ENCODE results near the gene SLC35F5.
A peak's percentile ranks its signal among the peaks of the same experiment; 100 is the strongest.
"Not testable (repeated sequence)": the region's sequence is repeated elsewhere in the genome, so short reads cannot be mapped to it uniquely, and the experiment has no call there.

SLC35F5 gene

DNA sequence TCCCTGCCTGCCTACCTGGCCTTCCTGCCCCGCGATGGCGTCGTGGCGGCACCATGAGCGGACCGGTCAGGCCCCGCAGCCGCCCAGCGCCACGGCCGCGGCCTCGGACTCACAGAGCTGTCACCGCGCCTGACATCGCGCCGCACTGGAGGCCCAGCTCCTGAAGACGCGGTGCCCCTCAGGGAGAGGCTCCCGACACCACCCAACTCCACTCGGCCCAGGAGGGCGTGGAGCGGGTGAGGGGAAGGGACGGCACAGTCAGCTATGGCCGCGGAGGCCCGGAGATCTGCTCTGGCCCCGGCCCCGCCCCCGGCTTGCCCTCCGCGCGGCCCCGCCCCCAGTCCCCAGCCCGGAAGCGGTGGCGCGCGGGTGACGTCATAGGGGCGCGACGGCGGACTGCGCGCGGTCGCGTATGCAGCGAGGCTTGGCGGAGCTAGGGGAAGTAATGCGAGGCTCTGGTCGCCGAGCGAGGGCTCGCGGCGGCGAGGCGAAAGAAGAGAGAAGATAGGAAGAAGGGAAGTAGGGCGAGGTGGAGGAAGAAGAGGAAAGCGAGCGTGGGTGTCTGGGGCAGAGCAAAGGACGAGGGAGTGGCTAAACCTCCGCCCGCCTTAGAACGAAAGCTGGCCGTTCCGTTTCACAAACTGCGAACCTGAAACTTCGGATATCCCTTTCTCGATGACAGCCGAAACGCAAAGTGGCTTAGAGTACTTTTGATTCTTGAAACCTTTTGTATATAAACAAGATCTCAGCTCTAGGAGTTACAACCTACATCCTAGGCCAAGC, at the start of gene SLC35F5:
SLC35F5 (minus strand) TSS at position 288 of the 783 bp plus-strand sequence; CDS start at position 55, 233 bp downstream.
- DNase-seq, result peak; percentile 94 to 98

GRCh38 chr2:113799375-113799774, 42.9 kb upstream of the SLC35F5 start:
- DNase-seq, result peak; percentile 48 to 56

DNA sequence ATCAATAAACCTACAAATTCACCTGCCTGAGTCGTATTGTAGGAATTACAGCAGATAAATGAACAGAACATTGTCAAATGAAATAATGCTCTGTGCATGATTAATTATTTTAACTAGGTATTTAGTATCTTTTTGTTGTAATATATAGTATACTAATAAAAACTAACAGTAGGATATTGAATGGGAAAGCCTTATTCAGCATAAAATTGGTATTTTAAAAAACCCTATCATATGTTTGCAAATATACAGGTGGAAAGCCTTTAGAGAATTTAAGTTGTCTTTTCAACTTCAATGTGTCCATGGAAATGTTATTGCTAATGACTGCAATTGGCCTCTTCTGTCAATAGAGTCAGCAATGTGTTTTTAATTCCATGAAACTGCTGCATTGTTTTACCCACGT, 40.8 kb upstream of the SLC35F5 start:
- DNase-seq, result no peak

GRCh38 chr2:113796592-113797175, 40.2 kb upstream of the SLC35F5 start:
- no peak for DNase-seq

- DNase-seq, result peak in 1 of 2 donors; percentile 36
These were observed 39.0 kb upstream of the SLC35F5 start for GRCh38 chr2:113795405-113795920.

- DNase-seq, result peak in 1 of 2 donors; percentile 26
These were observed 35.5 kb upstream of the SLC35F5 start for GRCh38 chr2:113791697-113792590.

DNA sequence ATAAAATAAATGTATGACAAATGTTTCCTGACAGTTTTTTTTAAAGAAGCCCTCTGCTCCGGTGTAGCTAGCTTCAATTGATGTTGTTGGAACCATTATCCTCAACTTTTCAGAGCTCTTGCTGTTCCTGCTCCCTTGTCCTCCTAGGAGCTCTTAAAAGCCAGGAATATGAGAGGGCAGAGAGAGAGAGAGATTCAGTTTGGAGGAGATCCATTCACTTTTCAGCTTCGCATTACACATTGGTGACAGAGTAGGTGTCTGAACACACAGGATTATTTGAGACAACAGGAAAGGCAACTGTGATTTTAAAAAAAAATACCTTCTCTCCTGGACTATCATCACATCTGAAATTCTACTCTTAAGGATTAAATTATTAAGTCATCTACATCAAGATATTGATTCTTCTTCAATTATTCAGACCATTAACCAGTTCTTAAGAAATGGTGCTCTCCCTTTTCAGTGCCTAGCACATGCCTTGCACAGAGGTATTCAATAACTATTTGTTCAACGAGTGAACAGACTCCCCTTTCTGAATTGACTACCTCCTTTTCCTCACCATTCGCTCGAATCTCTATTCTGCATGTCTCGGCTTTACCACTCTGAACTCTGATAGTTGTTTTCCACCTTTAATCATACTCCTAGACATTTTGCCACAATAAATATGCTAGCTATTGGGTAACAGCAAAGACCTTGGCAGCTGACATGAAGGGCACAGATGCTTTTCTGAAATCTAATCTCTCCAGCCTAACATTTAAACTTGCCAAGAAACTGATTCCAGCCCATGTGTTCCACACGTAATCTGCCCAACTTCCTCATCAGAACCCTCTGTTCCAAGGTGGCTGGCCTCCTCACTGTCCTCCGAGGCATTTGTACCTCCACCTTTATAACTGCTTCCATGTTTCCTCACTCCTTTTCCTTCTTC, 28.6 kb upstream of the SLC35F5 start:
- DNase-seq, result no peak

GRCh38 chr2:113780472-113780871, 24.0 kb upstream of the SLC35F5 start:
- no peak for DNase-seq

DNA sequence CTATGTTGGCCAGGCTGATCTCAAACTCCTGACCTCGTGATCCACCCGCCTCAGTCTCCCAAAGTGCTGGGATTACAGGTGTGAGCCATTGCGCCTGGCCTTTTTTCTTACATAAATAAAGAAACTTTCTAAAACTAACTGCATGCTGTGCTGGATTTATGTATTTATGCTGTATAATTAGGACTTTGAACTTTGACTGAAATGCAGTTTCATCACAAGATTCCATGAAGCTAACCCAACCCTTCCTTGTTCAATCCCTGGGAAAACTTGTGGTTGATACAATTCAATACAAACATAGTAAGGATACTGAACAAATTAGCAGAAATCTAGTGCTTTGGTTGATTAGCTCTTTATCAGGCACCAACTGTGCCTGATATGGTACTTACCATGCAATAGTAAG, 20.9 kb upstream of the SLC35F5 start:
- DNase-seq, result no peak

GRCh38 chr2:113776949-113777348, 20.5 kb upstream of the SLC35F5 start:
- no peak for DNase-seq

- DNase-seq, result not testable (repeated sequence)
These were observed 18.2 kb upstream of the SLC35F5 start for GRCh38 chr2:113774616-113775015.

- DNase-seq, result no peak
These were observed 14.5 kb upstream of the SLC35F5 start for GRCh38 chr2:113770929-113771328.

- DNase-seq, result no peak
These were observed 13.1 kb upstream of the SLC35F5 start for GRCh38 chr2:113769555-113769954.

- no peak for DNase-seq
These were observed 12.3 kb upstream of the SLC35F5 start for GRCh38 chr2:113768770-113769169.

DNA sequence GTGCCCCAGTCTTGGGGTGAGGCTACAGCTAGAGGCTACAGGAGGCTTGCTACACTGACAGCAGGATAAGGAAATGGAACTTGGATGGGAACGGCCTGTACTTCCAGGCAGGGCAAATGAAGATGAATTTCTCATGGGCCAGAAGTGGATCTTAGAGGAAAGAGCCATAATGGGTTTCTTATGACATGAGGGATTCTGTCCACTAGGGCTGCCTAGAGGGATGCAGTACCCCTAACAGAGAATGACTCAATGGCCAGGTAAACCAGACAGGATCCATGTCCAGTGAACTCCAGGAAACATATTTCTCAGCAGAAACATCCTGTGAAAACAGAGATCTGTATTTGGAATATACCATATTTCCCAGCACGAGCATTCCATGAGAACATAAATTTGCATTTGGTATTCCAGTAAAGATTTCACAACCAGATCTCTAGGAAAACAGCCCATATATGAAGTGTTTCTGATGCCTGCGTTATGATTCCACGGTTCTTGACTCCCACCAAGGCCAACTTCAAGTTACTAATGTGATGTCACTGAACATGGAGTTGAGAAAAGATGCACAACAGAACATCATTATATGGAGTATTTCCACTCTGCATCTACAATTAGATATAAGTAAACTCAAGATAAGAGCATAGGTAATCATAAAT, 11.5 kb upstream of the SLC35F5 start:
- no peak for DNase-seq

DNA sequence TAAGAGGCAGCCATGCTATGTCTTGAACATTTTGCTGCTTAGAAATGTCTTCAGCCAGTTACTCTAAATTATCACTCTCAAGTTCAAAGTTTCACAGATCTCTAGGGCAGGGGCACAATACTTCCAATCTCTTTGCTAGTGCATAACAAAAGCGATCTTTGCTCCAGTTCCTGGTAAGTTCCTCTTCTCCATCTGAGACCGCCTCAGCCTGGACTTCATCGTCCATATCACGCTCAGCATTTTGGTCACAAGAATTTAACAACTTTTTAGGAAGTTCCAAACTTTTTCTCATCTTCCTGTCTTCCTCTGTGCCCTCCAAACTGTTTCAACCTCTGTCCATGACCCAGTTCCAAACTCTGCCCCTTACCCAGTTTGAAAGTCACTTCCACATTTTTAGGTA, 8.8 kb upstream of the SLC35F5 start:
- peak in 1 of 2 donors; percentile 20 for DNase-seq

DNA sequence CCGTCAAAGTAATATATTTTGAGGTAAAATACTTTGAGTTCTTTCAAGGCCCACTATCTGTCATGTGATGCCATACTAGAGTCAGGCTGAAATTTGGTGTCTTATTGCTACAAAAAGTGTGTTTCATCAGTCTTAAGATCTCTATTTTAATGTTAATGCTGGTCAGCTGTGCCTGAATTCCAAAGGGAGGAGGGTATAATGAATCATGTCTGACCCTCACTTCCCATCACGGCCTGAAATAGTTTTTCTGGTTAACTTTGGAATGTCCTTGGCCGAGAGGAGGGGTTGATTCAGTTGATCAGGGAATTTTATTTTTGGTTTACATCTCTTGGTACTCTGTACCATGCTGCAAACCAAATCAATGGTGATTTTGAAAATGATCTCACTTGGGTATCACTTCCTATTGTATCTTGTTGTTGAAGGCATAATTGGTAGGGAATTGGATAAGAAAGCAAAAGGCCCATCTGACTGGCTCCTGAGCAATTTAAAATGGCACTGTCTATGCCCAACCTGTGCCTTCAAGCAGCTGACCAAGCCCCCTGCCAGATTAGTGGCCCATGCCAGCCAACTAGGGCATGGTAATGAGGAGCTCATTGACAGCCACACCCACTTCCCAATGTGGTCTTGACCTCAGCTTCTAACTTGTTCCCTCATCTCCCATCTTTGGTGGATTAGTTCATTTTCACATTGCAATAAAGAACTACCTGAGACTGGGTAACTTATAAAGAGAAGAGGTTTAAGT, 6.1 kb upstream of the SLC35F5 start:
- DNase-seq, result no peak

GRCh38 chr2:113760400-113760799, 4.0 kb upstream of the SLC35F5 start:
- DNase-seq, result no peak

DNA sequence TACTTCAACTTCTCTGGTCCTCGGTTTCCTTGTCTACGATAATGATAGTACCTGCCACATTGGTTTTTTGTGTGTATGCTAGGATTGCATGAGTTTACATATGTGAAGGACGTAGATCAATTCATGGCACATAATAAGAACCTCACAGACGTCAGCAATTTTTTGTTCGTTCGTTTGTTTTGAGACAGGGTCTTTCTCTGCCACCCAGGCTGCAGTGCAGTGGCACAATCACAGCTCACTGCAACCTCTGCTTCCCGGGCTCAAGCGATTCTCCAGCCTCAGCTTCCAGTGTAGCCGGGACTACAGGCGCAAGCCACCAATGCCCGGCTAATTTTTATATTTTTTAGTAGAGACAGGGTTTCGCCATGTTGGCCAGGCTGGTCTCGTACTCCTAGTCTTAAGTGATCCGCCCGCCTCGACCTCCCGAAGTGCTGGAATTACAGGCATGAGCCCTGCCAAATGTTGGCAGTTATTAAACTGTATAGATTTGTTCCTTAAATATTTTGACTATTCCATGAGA, 756 bp upstream of the SLC35F5 start:
- DNase-seq, result no peak

DNA sequence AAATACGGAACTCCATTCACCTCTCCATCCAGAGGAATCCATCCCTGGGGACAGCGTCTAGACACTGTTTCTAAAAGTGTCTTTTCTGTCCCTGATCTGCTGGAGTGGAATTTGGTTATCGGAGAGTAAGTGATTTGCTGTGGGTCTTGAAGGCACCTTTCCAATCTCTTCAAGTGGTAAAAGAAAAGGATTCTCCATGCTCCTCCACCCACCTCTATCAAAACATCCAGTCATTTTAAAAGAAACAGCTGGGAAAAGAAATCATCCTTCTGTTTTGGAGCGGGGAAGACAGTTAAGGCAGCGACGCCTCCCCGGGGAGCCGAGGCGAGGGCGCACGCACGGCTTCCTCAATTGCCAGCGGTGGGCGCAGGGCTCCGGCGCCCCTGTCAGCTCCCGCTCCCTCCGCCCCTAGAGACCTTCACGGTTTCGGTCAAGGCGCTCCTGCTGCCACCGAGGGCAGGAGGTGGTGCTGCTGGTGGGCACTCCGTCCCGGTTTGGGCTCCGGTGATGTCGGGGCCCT, 547 bp downstream of the SLC35F5 start:
- DNase-seq, result peak; percentile 48 to 51
